Parathyroid adenoma (tissue), 2 donors: ENCODE data around the gene PRPH2.
"Not testable (repeated sequence)": the region's sequence is repeated elsewhere in the genome, so short reads cannot be mapped to it uniquely, and the experiment has no call there.

Source experiments
- H2AFZ ChIP-seq: fragments of 300-600 bp; sonication (generic); one replicate; pipeline ENCODE4 v1.7.0; 2017; ENCODE audit warnings: antibody characterized with exemption, mild to moderate bottlenecking
- H3K27ac ChIP-seq: fragments of 300-600 bp; sonication (generic); one replicate; pipeline ENCODE4 v1.7.0; 2017
- H3K27me3 ChIP-seq: fragments of 300-600 bp; sonication (generic); one replicate; pipeline ENCODE4 v1.7.0; 2017; ENCODE audit warnings: low read length; ENCODE audit not compliant: control insufficient read depth, insufficient read depth
- H3K36me3 ChIP-seq: fragments of 300-600 bp; sonication (generic); one replicate; pipeline ENCODE4 v1.7.0; 2017; ENCODE audit warnings: low read length; ENCODE audit not compliant: control insufficient read depth, insufficient read depth
- H3K4me1 ChIP-seq: fragments of 300-600 bp; sonication (generic); one replicate; pipeline ENCODE4 v1.7.0; 2017; ENCODE audit warnings: control low read depth
- H3K4me2 ChIP-seq: fragments of 300-600 bp; sonication (generic); one replicate; pipeline ENCODE4 v1.7.0; 2017; ENCODE audit warnings: low read length
- H3K4me3 ChIP-seq: fragments of 300-600 bp; sonication (generic); one replicate; pipeline ENCODE4 v1.7.0; 2017; ENCODE audit warnings: low read depth, low read length
- H3K79me2 ChIP-seq: fragments of 300-600 bp; sonication (generic); one replicate; pipeline ENCODE4 v1.7.0; 2017; ENCODE audit warnings: control low read depth
- H3K9ac ChIP-seq: fragments of 300-600 bp; sonication (generic); one replicate; pipeline ENCODE4 v1.7.0; 2017; ENCODE audit warnings: mild to moderate bottlenecking
- H3K9me3 ChIP-seq: fragments of 300-600 bp; sonication (generic); one replicate; pipeline ENCODE4 v1.7.0; 2017; ENCODE audit warnings: low read length; ENCODE audit not compliant: control insufficient read depth
- CTCF ChIP-seq: fragments of 300-600 bp; sonication (generic); IDR thresholded peaks from one replicate; pipeline ENCODE4 v1.7.0; 2017; ENCODE audit warnings: antibody characterized with exemption, mild to moderate bottlenecking
- donor health status: primary hyperparathyroidism.

The PRPH2 gene

GRCh38 chr6:42704251-42704936, 18.0 kb downstream of the PRPH2 start:
- peak overlapping the region; percentile 82 for H2AFZ ChIP-seq
- H3K9ac ChIP-seq, result no peak overlapping the region
- no peak overlapping the region for H3K27ac ChIP-seq
- peak overlapping the region; percentile 41 for H3K4me2 ChIP-seq
- TF ChIP-seq CTCF, result no peak
- H3K79me2 ChIP-seq, result no peaks in the 10 kb centered on the region
- no peaks in the 10 kb centered on the region for H3K36me3 ChIP-seq
- H3K4me3 ChIP-seq, result peak overlapping the region; percentile 52
- no peaks in the 10 kb centered on the region for H3K9me3 ChIP-seq
- no peaks in the 10 kb centered on the region for H3K4me1 ChIP-seq
- H3K27me3 ChIP-seq, result no peaks in the 10 kb centered on the region

GRCh38 chr6:42702786-42703185, 19.6 kb downstream of the PRPH2 start:
- H3K9me3 ChIP-seq, H2AFZ ChIP-seq, H3K27me3 ChIP-seq, H3K27ac ChIP-seq, H3K4me3 ChIP-seq, H3K36me3 ChIP-seq, H3K4me2 ChIP-seq, H3K79me2 ChIP-seq, H3K4me1 ChIP-seq, H3K9ac ChIP-seq: not testable (repeated sequence)

GRCh38 chr6:42702200-42702599, 20.2 kb downstream of the PRPH2 start:
- no peaks in the 10 kb centered on the region for H3K9me3 ChIP-seq

GRCh38 chr6:42698217-42698616, 24.2 kb downstream of the PRPH2 start:
- Histone ChIP-seq H2AFZ (no peak overlapping the region), H3K36me3 (no peaks in the 10 kb centered on the region), H3K9me3 (no peaks in the 10 kb centered on the region), H3K79me2 (no peaks in the 10 kb centered on the region), H3K9ac (no peak overlapping the region), H3K27me3 (no peaks in the 10 kb centered on the region), H3K4me1 (peaks cover 21% of the 10 kb centered on the region), H3K27ac (no peak overlapping the region), H3K4me2 (no peak overlapping the region), H3K4me3 (no peak overlapping the region)
- TF ChIP-seq CTCF, result no peak

More at GRCh38 chr6:42702200-42702599, 20.2 kb downstream of the PRPH2 start:
- no peak overlapping the region for H3K9ac ChIP-seq
- H2AFZ ChIP-seq, result no peak overlapping the region
- no peak overlapping the region for H3K4me3 ChIP-seq
- H3K27ac ChIP-seq, result no peak overlapping the region
- no peak overlapping the region for H3K4me2 ChIP-seq
- H3K36me3 ChIP-seq, result no peaks in the 10 kb centered on the region
- H3K79me2 ChIP-seq, result no peaks in the 10 kb centered on the region
- peaks cover 2% of the 10 kb centered on the region for H3K4me1 ChIP-seq
- no peaks in the 10 kb centered on the region for H3K27me3 ChIP-seq
- TF ChIP-seq CTCF, result no peak

GRCh38 chr6:42697268-42697655, 25.1 kb downstream of the PRPH2 start:
- Histone ChIP-seq H2AFZ (no peak overlapping the region), H3K9ac (no peak overlapping the region), H3K36me3 (no peaks in the 10 kb centered on the region), H3K27ac (peak overlapping the region; percentile 26), H3K4me1 (peaks cover 21% of the 10 kb centered on the region), H3K27me3 (no peaks in the 10 kb centered on the region), H3K79me2 (no peaks in the 10 kb centered on the region), H3K9me3 (no peaks in the 10 kb centered on the region), H3K4me2 (peak overlapping the region; percentile 45), H3K4me3 (no peak overlapping the region)
- TF ChIP-seq CTCF, result no peak
